HEK293T (cell line): ENCODE data around the gene WDR37.

ENCODE experiments used
- BHLHE40 ChIP-seq: fragments of 450-650 bp; IDR thresholded peaks from 2 replicates; pipeline ENCODE4 v1.6.1; 2016; ENCODE audit warnings: mild to moderate bottlenecking, moderate library complexity, borderline replicate concordance
- CTBP1 ChIP-seq: fragments of 450-650 bp; IDR thresholded peaks from 2 replicates; pipeline ENCODE4 v1.6.1; 2016; ENCODE audit warnings: borderline replicate concordance
- FOXA1 ChIP-seq: fragments of 450-650 bp; IDR thresholded peaks from 2 replicates; pipeline ENCODE4 v1.6.1; 2016; ENCODE audit warnings: mild to moderate bottlenecking
- FOXM1 ChIP-seq: fragments of 450-650 bp; IDR thresholded peaks from 2 replicates; pipeline ENCODE4 v1.6.1; 2017; ENCODE audit warnings: mild to moderate bottlenecking, borderline replicate concordance
- L3MBTL2 ChIP-seq: fragments of 450-650 bp; conservative IDR thresholded peaks from 2 replicates; pipeline ENCODE4 v1.6.1; 2016; ENCODE audit warnings: mild to moderate bottlenecking
- LEF1 ChIP-seq: fragments of 450-650 bp; IDR thresholded peaks from 2 replicates; pipeline ENCODE4 v1.6.1; 2017; ENCODE audit warnings: mild to moderate bottlenecking, borderline replicate concordance
- NFRKB ChIP-seq: fragments of 450-650 bp; IDR thresholded peaks from 2 replicates; pipeline ENCODE4 v1.6.1; 2016; ENCODE audit warnings: mild to moderate bottlenecking, moderate library complexity
- PKNOX1 ChIP-seq: fragments of 450-650 bp; IDR thresholded peaks from 2 replicates; pipeline ENCODE4 v1.6.1; 2016
- SP1 ChIP-seq: fragments of 450-650 bp; IDR thresholded peaks from 2 replicates; pipeline ENCODE4 v1.6.1; 2017
- SUZ12 ChIP-seq: fragments of 450-650 bp; IDR thresholded peaks from 2 replicates; pipeline ENCODE4 v1.6.1; 2016; ENCODE audit warnings: mild to moderate bottlenecking
- TARDBP ChIP-seq: fragments of 450-650 bp; IDR thresholded peaks from 2 replicates; pipeline ENCODE4 v1.6.1; 2016

- TF ChIP-seq BHLHE40 = no peak
- TF ChIP-seq PKNOX1 = no peak
- TF ChIP-seq SP1 = no peak
- TF ChIP-seq FOXM1 = no peak
- TF ChIP-seq SUZ12 = no peak
- TF ChIP-seq NFRKB = no peak
- TF ChIP-seq LEF1 = no peak
- no peak for TF ChIP-seq TARDBP
- no peak for TF ChIP-seq L3MBTL2
- TF ChIP-seq CTBP1 = no peak
- TF ChIP-seq FOXA1 = no peak
Observed at GRCh38 chr10:1006573-1006972, 49.6 kb upstream of the WDR37 start.
